Thymus (tissue), 11 donors: Measurements from ENCODE around the gene ZNF273. TPM values are rescaled to one million over a fixed set of nuclear protein-coding genes. Genes with fewer than 3 reads are reported as not detected.
"Not testable (repeated sequence)": the region's sequence is repeated elsewhere in the genome, so short reads cannot be mapped to it uniquely, and the experiment has no call there.

ENCODE experiments used
- DNase-seq, 9 donors: peaks; one replicate each; pipeline ENCODE4 v3.0.0-alpha.2; 2013; ENCODE audit warnings: low spot score in 9 of 9, low read depth in 6 of 9, missing footprints in 1 of 9
- H3K27ac ChIP-seq, 2 donors: one replicate each; pipeline ENCODE4 v1.5.1; 2013; ENCODE audit warnings: control low read depth in 1 of 2, low read depth in 1 of 2, low read length in 1 of 2, mild to moderate bottlenecking in 1 of 2, moderate library complexity in 1 of 2
- H3K27me3 ChIP-seq, 2 donors: one replicate each; pipeline ENCODE4 v1.5.1; 2013; ENCODE audit warnings: low read length in 1 of 2; ENCODE audit not compliant: control insufficient read depth in 2 of 2, insufficient read depth in 1 of 2
- H3K36me3 ChIP-seq, 2 donors: one replicate each; pipeline ENCODE4 v1.5.1; 2013; ENCODE audit warnings: low read length in 1 of 2, mild to moderate bottlenecking in 1 of 2, moderate library complexity in 1 of 2; ENCODE audit not compliant: control insufficient read depth in 2 of 2, insufficient read depth in 2 of 2
- H3K4me1 ChIP-seq, 2 donors: one replicate each; pipeline ENCODE4 v1.5.1; 2013; ENCODE audit warnings: low read length in 2 of 2; ENCODE audit not compliant: control insufficient read depth in 2 of 2, insufficient read depth in 2 of 2
- H3K4me3 ChIP-seq, 2 donors: one replicate each; pipeline ENCODE4 v1.5.1; 2013; ENCODE audit warnings: low read length in 2 of 2, control low read depth in 1 of 2, mild to moderate bottlenecking in 1 of 2
- H3K9me3 ChIP-seq, 2 donors: one replicate each; pipeline ENCODE4 v1.5.1; 2013; ENCODE audit warnings: low read length in 1 of 2, mild to moderate bottlenecking in 1 of 2; ENCODE audit not compliant: control insufficient read depth in 2 of 2, insufficient read depth in 1 of 2
- WGBS: extraction: QIAGEN DNeasy Blood & Tissue Kit; methylation state at CpG from one replicate; pipeline ENCODE4 v1.1.7; 2013; 5-methylcytosine and 5-hydroxymethylcytosine counted together
- polyA plus RNA-seq: library from polyadenylated mRNA; stranded (reverse); fragments of 200-250 nt; gene quantifications from one replicate; pipeline ENCODE4 v1.2.3, GENCODE V29; 2013
- total RNA-seq: library from RNA; stranded (reverse); fragments of 120-200 nt; gene quantifications from one replicate; pipeline ENCODE4 v1.2.4, GENCODE V29; 2013
- donor health status: healthy.

The ZNF273 gene
- total and polyA plus RNA-seq, 2 donors: 6.6 to 8.2 TPM

DNA sequence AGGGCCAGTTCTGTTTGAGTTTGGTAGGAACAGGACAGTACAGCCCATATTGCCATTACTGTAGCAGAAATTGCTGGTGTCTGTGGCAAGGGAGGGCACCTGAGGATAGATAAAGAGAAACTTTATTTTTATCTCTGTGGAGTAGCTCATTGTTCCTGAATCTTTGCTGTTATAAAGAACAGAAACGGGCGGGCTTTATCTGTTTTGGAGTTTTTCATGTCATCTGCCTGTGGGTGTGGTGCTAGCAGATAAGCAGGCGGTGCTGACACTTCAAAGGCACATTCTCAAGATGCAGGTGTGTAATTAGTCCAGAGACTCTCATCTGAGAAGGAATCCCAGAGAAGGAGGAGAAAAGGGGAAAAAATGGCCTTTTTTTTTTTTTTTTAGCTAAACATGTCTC, 11.5 kb downstream of the ZNF273 start:
- Histone ChIP-seq H3K4me3 (no peak overlapping the region), H3K27me3 (no peaks in the 10 kb centered on the region), H3K27ac (no peak overlapping the region), H3K9me3 (peaks cover 1 to 13% of the 10 kb centered on the region in 2 donors), H3K36me3 (peaks cover 4 to 11% of the 10 kb centered on the region in 2 donors), H3K4me1 (no peaks in the 10 kb centered on the region)
- DNase-seq: no peak
- WGBS: 99% methylated on average over 3 of the region's 3 CpGs

DNA sequence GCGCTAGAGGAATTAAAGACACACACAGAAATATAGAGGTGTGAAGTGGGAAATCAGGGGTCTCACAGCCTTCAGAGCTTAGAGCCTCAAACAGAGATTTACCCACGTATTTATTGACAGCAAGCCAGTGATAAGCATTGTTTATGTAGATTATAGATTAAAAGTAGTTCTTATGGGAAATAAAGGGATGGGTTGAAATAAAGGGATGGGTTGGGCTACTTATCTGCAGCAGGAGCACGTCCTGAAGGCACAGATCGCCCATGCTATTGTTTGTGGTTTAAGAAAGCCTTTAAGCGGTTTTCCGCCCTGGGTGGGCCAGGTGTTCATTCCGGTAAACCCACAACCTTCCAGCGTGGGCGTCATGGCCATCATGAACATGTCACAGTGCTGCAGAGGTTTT, 12.2 kb downstream of the ZNF273 start:
- Histone ChIP-seq H3K36me3 (peaks cover 4 to 15% of the 10 kb centered on the region in 2 donors), H3K9me3 (peaks cover 1 to 13% of the 10 kb centered on the region in 2 donors)
- not testable (repeated sequence) for H3K27me3 ChIP-seq, H3K4me1 ChIP-seq, DNase-seq, H3K27ac ChIP-seq, H3K4me3 ChIP-seq
- 97% methylated on average over 9 of the region's 9 CpGs for WGBS

DNA sequence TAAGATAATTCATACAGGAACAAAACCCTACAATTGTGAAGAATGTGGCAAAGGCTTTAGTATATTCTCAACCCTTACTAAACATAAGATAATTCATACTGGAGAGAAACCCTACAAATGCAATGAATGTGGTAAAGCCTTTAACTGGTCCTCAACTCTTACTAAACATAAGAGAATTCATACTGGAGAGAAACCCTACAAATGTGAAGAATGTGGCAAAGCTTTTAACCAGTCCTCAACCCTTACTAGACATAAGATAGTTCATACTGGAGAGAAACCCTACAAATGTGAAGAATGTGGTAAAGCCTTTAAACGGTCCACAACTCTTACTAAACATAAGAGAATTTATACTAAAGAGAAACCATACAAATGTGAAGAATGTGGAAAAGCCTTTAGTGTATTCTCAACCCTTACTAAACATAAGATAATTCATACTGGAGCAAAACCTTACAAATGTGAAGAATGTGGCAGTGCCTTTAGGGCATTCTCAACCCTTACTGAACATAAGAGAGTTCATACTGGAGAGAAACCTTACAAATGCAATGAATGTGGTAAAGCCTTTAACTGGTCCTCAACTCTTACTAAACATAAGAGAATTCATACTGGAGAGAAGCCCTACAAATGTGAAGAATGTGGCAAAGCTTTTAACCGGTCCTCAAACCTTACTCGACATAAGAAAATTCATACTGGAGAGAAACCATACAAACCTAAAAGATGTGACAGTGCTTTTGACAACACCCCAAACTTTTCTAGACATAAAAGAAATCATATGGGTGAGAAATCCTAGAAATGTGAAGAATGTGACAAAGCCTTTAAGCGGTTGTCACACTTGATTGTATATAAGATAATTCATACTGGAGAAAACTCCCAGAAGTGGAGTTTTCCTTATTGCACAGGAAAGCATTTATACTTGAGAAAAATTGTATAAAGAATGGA, 25.4 kb downstream of the ZNF273 start:
- WGBS: over 99% methylated on average over 4 of the region's 4 CpGs
- not testable (repeated sequence) for H3K4me3 ChIP-seq, H3K9me3 ChIP-seq, DNase-seq, H3K27me3 ChIP-seq, H3K36me3 ChIP-seq, H3K4me1 ChIP-seq, H3K27ac ChIP-seq

DNA sequence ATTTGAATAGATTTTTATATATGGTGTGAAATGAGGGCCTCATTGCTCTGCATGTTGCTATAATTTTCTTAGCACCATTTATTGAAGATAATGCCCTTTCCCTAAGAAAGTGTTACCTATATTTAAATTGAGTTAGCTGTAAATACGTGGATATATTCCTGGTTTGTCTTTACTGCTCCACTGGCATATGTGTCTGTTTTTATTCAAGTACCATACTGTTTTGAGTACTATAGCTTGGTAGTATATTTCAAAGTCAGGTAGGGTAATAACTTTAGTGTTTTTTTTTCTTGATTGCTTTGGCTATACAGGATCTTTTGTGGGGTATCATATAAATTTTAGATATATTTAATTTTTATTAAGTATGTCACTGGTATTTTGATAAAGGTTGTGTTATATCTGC, 31.4 kb downstream of the ZNF273 start:
- H3K27ac ChIP-seq: no peak overlapping the region
- H3K4me3 ChIP-seq: no peak overlapping the region
- H3K27me3 ChIP-seq: no peaks in the 10 kb centered on the region
- H3K36me3 ChIP-seq: no peaks in the 10 kb centered on the region
- 98% methylated on average over 1 of the region's 1 CpG for WGBS
- H3K4me1 ChIP-seq: no peaks in the 10 kb centered on the region
- DNase-seq: no peak
- peaks cover 0 to 8% of the 10 kb centered on the region in 2 donors for H3K9me3 ChIP-seq

DNA sequence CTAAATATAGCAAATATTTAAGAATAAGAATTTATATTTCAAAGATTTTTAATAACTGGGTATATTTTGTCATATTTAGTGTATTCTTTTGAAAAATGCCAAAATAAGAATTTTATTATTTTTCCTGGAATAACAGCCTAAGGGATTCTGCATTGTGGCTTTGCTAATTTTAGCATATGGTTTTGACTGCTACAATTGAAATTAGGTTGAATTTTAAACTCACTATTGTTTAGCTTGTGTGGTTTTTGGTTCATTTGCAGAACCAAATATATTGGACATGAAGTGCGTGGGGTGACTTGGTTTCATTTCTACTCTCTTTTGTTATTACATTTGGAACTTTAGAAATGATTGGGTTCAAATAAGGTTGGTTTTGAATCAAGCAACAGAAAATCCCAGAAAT, 35.5 kb downstream of the ZNF273 start:
- H3K9me3 ChIP-seq: peaks cover 0 to 3% of the 10 kb centered on the region in 2 donors
- peaks cover 0 to 3% of the 10 kb centered on the region in 2 donors for H3K27me3 ChIP-seq
- WGBS: 99% methylated on average over 1 of the region's 1 CpG
- DNase-seq: no peak
- H3K4me1 ChIP-seq: no peaks in the 10 kb centered on the region
- H3K36me3 ChIP-seq: no peaks in the 10 kb centered on the region
- no peak overlapping the region for H3K27ac ChIP-seq
- no peak overlapping the region for H3K4me3 ChIP-seq

DNA sequence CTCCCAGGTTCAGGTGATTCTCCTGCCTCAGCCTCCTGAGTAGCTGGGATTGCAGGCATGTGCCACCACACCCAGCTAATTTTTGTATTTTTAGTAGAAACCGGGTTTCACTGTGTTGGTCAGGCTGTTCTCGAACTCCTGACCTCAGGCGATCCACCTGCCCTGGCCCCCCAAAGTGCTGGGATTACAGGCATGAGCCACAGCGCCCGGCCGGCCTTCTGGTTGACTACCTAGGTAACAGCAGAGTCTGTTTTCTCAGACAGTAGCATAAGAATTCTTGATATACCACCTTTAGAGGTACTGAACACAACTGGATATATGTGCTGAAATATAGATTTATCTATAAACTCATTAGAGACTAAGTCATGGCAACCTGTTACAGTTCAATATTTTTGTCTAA, 36.9 kb downstream of the ZNF273 start:
- H3K36me3 ChIP-seq, H3K27me3 ChIP-seq, H3K9me3 ChIP-seq, H3K27ac ChIP-seq, DNase-seq, H3K4me1 ChIP-seq, H3K4me3 ChIP-seq: not testable (repeated sequence)
- 97% methylated on average over 6 of the region's 6 CpGs for WGBS

- WGBS: 92% methylated on average over 5 of the region's 5 CpGs
- peaks cover 11 to 33% of the 10 kb centered on the region in 2 donors for H3K27me3 ChIP-seq
- not testable (repeated sequence) for H3K36me3 ChIP-seq, H3K27ac ChIP-seq, H3K9me3 ChIP-seq, H3K4me3 ChIP-seq, H3K4me1 ChIP-seq, DNase-seq
Measured at GRCh38 chr7:64944667-64945502, 41.8 kb downstream of the ZNF273 start.

- peaks cover 11 to 33% of the 10 kb centered on the region in 2 donors for H3K27me3 ChIP-seq
- 52% methylated on average over 2 of the region's 2 CpGs for WGBS
- no peak overlapping the region for H3K27ac ChIP-seq
Measured at GRCh38 chr7:64945503-64946175, 42.6 kb downstream of the ZNF273 start.

More at GRCh38 chr7:64945503-64946175, 42.6 kb downstream of the ZNF273 start:
- Histone ChIP-seq H3K9me3 (peaks cover 2 to 5% of the 10 kb centered on the region in 2 donors), H3K4me3 (no peak overlapping the region), H3K4me1 (no peaks in the 10 kb centered on the region), H3K36me3 (no peaks in the 10 kb centered on the region)
- no peak for DNase-seq
